Glutamatergic neuron (in vitro differentiated cells): ENCODE results near the gene GRK6. TPM values are rescaled to one million over a fixed set of nuclear protein-coding genes. Genes with fewer than 3 reads are reported as not detected.
A peak's percentile ranks its signal among the peaks of the same experiment; 100 is the strongest.

Experiments used
- DNase-seq: peaks from one replicate; pipeline ENCODE4 v3.0.0; 2022
- H3K27ac Mint-ChIP-seq: one replicate; pipeline ENCODE4 v1.8.0; 2020; ENCODE audit warnings: mild to moderate bottlenecking, mixed read lengths, inconsistent platforms; ENCODE audit not compliant: unreplicated experiment
- H3K27me3 Mint-ChIP-seq: one replicate; pipeline ENCODE4 v1.8.0; 2020; ENCODE audit warnings: mild to moderate bottlenecking, moderate library complexity, mixed read lengths, inconsistent platforms; ENCODE audit not compliant: unreplicated experiment
- H3K36me3 Mint-ChIP-seq: one replicate; pipeline ENCODE4 v1.8.0; 2020; ENCODE audit warnings: mild to moderate bottlenecking, mixed read lengths, inconsistent platforms; ENCODE audit not compliant: unreplicated experiment
- H3K4me1 Mint-ChIP-seq: one replicate; pipeline ENCODE4 v1.8.0; 2020; ENCODE audit warnings: mild to moderate bottlenecking, low read depth, mixed read lengths, inconsistent platforms; ENCODE audit not compliant: unreplicated experiment
- H3K4me3 Mint-ChIP-seq: one replicate; pipeline ENCODE4 v1.8.0; 2020; ENCODE audit warnings: mild to moderate bottlenecking, mixed read lengths, inconsistent platforms; ENCODE audit not compliant: unreplicated experiment
- H3K9me3 Mint-ChIP-seq: one replicate; pipeline ENCODE4 v1.8.0; 2020; ENCODE audit warnings: mild to moderate bottlenecking, moderate library complexity, mixed read lengths, inconsistent platforms; ENCODE audit not compliant: unreplicated experiment
- total RNA-seq: library from RNA; stranded (reverse); fragmentation: NEBNext Ultra II Directional; extraction: Animal tissue kit (Norgen Biotek cat#: 25700); gene quantifications from one replicate; pipeline ENCODE4 v1.2.1, GENCODE V29; 2021; ENCODE audit not compliant: unreplicated experiment
- TF ChIP-seq, protein P1 (sequence below): fragments of 200-600 bp; sonication (generic); IDR thresholded peaks from one replicate; pipeline ENCODE4 v1.5.0; 2021; ENCODE audit not compliant: partially characterized antibody, unreplicated experiment

The GRK6 gene
- total RNA-seq, 1 donor from 2014 or later: 43.9 TPM

DNA sequence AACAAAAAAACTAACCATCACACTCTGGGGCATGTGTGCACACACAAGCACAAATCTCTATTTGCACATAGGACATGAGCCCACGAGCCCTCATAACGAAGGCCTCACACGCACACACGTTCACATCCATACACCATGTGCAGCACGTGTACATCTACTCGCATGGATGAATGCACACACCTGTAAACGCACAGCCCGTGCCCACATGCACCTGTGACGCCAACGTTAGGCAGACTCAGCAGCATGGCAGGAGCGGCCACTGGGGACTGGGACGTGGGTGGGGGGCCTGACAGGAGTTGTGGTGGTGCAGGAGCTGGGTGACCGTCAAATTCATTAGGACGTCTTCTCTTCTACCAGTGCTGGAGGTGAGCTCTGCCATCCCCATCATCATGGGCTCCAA is 39.1 kb upstream of the GRK6 start:
- TF ChIP-seq, protein P1, sequence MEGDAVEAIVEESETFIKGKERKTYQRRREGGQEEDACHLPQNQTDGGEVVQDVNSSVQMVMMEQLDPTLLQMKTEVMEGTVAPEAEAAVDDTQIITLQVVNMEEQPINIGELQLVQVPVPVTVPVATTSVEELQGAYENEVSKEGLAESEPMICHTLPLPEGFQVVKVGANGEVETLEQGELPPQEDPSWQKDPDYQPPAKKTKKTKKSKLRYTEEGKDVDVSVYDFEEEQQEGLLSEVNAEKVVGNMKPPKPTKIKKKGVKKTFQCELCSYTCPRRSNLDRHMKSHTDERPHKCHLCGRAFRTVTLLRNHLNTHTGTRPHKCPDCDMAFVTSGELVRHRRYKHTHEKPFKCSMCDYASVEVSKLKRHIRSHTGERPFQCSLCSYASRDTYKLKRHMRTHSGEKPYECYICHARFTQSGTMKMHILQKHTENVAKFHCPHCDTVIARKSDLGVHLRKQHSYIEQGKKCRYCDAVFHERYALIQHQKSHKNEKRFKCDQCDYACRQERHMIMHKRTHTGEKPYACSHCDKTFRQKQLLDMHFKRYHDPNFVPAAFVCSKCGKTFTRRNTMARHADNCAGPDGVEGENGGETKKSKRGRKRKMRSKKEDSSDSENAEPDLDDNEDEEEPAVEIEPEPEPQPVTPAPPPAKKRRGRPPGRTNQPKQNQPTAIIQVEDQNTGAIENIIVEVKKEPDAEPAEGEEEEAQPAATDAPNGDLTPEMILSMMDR: no peak
- H3K9me3 Mint-ChIP-seq: peaks cover 6% of the 10 kb centered on the region
- no peak overlapping the region for H3K27ac Mint-ChIP-seq
- DNase-seq: no peak
- H3K36me3 Mint-ChIP-seq: no peaks in the 10 kb centered on the region
- H3K4me1 Mint-ChIP-seq: peaks cover 7% of the 10 kb centered on the region
- no peak overlapping the region for H3K4me3 Mint-ChIP-seq
- peaks cover 13% of the 10 kb centered on the region for H3K27me3 Mint-ChIP-seq

DNA sequence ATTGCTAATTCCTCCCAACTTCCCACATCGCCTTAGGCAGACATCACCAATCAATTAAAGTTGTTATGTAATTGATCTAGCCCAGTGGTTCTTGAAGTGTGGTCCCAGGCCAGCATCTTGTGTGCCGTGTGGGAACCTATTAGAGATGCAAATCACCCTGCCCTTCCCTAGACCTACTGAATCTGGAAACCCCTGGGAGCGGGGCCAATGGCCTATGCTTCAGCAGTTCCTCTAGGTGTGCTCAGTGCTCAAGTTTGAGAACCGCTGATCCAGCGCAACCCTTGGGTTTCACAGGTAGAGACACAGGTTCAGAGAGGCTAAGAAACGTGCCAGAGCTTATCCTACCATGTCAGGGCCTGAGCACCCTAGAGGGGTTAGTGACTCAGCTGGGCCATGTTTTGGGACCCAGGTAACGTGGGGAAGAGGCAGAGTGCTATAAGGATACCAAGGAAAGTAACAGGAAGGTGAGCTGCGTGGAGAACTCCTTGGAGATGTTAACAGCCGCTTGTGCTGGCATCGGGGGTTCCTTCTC is 37.9 kb upstream of the GRK6 start:
- Mint-ChIP-seq H3K4me3 (peak overlapping the region; percentile 25), H3K4me1 (peaks cover 7% of the 10 kb centered on the region), H3K36me3 (no peaks in the 10 kb centered on the region), H3K27ac (no peak overlapping the region), H3K9me3 (peaks cover 5% of the 10 kb centered on the region), H3K27me3 (peaks cover 12% of the 10 kb centered on the region)
- DNase-seq: no peak
- TF ChIP-seq, protein P1: no peak

DNA sequence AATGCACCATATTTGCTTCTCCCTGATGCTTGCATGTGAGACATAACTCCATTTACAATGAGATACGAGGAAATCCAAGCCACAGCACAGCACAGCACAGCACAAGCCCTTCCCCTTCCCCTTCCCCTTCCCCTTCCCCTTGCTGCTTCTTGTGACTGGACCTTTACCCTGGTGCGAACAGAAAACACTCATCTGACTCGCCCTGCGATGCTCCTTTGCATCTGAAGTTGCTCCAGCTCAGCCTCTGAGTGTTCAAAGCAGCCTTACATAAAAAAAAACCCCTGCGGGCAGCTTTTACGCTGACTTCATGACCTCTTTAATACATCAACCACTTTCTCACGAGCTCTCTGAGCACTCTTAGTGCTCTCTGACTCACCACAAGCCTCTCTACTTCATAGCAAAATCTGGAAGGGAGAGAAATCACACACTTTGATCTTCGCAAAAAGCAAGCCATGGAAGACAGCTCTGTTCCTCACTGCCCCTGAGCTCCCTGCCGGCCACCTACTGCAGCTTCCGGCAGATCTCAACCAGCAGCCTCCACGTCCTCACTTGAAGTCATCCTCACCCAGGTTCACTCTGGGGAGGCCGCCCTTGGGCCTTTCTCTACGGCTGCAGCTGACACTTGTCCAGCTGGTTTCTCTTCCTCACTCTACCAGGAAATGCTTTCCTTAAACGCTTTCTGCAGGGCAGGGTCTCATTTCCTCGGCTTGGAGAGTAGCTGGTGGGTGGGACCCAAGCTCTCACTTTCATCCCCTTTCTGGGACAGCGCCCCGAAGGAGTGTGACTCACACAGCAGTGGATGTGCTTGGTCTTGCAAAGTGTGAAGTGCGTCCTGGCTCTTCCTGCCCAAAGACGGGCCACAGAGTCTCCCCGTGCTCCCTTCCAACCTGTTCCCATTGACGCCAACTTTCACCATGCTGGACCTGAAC is 37.0 kb upstream of the GRK6 start:
- no peak overlapping the region for H3K27ac Mint-ChIP-seq
- H3K4me3 Mint-ChIP-seq: no peak overlapping the region
- H3K36me3 Mint-ChIP-seq: no peaks in the 10 kb centered on the region
- H3K9me3 Mint-ChIP-seq: peaks cover 5% of the 10 kb centered on the region
- TF ChIP-seq, protein P1: no peak
- peaks cover 10% of the 10 kb centered on the region for H3K27me3 Mint-ChIP-seq
- no peak for DNase-seq
- H3K4me1 Mint-ChIP-seq: peaks cover 7% of the 10 kb centered on the region

DNA sequence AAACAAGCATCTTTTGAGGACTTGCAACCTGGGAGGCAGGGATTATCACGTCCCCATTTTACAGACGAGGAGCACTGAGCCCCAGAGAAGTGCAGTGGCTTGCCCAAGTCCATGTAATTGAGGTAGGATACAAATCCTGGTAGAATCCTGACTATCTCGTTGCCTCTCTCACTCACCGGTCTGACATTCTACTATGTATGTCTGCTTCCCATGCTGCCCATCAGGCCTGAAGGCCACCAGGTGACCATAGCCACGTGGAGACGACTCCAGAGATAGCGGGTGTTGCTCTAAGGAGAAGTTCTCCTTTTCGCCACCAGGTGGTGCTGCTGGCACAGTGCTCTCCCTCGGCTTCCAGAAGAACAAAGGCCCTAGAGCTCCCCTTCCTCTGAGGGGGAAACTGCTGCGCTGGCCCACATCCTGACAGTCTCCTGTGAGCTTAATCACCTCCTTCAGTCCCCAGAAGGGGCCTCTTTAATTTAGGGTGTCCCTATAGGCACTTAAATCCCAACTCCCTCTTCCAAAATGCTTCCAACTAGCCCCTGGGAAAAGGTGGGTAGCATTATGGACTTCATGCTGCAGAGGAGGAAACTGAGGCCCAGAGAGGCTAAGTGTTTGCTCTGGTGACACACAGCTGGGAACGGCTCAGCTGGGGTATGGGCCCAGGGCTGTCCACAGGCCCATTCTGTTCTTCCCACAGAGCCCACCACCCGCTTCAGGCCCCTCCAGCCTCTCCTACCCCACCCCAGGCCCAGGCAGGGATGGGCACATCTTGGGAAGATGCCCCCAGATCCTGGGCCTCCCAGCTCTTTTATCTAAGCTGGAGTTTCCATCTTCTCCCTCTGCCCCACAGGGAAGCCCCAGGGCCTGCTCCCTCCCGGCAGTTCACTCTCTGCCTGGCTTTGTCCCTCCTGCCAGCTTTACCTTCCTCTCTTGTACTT is 35.8 kb upstream of the GRK6 start:
- H3K4me3 Mint-ChIP-seq: no peak overlapping the region
- H3K27me3 Mint-ChIP-seq: peaks cover 10% of the 10 kb centered on the region
- peaks cover 5% of the 10 kb centered on the region for H3K9me3 Mint-ChIP-seq
- peak; percentile 89 for DNase-seq
- H3K27ac Mint-ChIP-seq: peak overlapping the region; percentile 13
- TF ChIP-seq, protein P1: peak; percentile 95
- peaks cover 7% of the 10 kb centered on the region for H3K4me1 Mint-ChIP-seq
- H3K36me3 Mint-ChIP-seq: no peaks in the 10 kb centered on the region
